ENCODE results near the gene KIAA1217.

Gene KIAA1217

GRCh38 chr10:24427678-24428409 lies 218.9 kb downstream of the KIAA1217 start:
- H3K36me3 ChIP-seq (ENCODE audit: insufficient read depth, low read length): no peaks in the 10 kb centered on the region
- no peak overlapping the region for H3K27ac ChIP-seq (ENCODE audit: low read length)
- H3K79me2 ChIP-seq (ENCODE audit: insufficient read depth, low read length): no peaks in the 10 kb centered on the region
- no peak overlapping the region for H3K9ac ChIP-seq (ENCODE audit: low read depth, low read length)
- H3K27me3 ChIP-seq (ENCODE audit: insufficient read depth, low read length, poor library complexity): no peaks in the 10 kb centered on the region
- ATAC-seq (ENCODE audit: insufficient read depth, low read depth): no peak
- no peak for DNase-seq
- H3K4me2 ChIP-seq (ENCODE audit: insufficient read depth, low read length): no peak overlapping the region
- TF ChIP-seq CTCF (IDR thresholded peaks at IDR 0.05; ENCODE audit: borderline replicate concordance, extremely low read depth, low read length, poor library complexity, severe bottlenecking) (no peak), EZH2 (IDR thresholded peaks at IDR 0.05; ENCODE audit: borderline replicate concordance, low read depth, low read length, severe bottlenecking) (no peak)
- H3K4me3 ChIP-seq (ENCODE audit: low read depth in 1 of 2, low read length in 2 of 2): no peak overlapping the region
- no peaks in the 10 kb centered on the region for H4K20me1 ChIP-seq (ENCODE audit: insufficient read depth, low read length)
- H3K4me1 ChIP-seq (ENCODE audit: insufficient read depth, low read length): no peaks in the 10 kb centered on the region
- H2AFZ ChIP-seq (ENCODE audit: low read depth, low read length): no peak overlapping the region
- H3K9me3 ChIP-seq (ENCODE audit: insufficient read depth, low read length, severe bottlenecking): no peaks in the 10 kb centered on the region

- H4K20me1 ChIP-seq (ENCODE audit: insufficient read depth, low read length): no peaks in the 10 kb centered on the region
- no peak overlapping the region for H3K9ac ChIP-seq (ENCODE audit: low read depth, low read length)
- H3K4me2 ChIP-seq (ENCODE audit: insufficient read depth, low read length): no peak overlapping the region
- no peak overlapping the region for H3K4me3 ChIP-seq (ENCODE audit: low read depth in 1 of 2, low read length in 2 of 2)
- H3K79me2 ChIP-seq (ENCODE audit: insufficient read depth, low read length): no peaks in the 10 kb centered on the region
- H3K9me3 ChIP-seq (ENCODE audit: insufficient read depth, low read length, severe bottlenecking): no peaks in the 10 kb centered on the region
- ATAC-seq (ENCODE audit: insufficient read depth, low read depth) (no peak), DNase-seq (no peak)
- H3K27me3 ChIP-seq (ENCODE audit: insufficient read depth, low read length, poor library complexity): no peaks in the 10 kb centered on the region
- no peak for TF ChIP-seq CTCF (IDR thresholded peaks at IDR 0.05; ENCODE audit: borderline replicate concordance, extremely low read depth, low read length, poor library complexity, severe bottlenecking)
- no peak overlapping the region for H3K27ac ChIP-seq (ENCODE audit: low read length)
- no peak overlapping the region for H2AFZ ChIP-seq (ENCODE audit: low read depth, low read length)
- no peaks in the 10 kb centered on the region for H3K36me3 ChIP-seq (ENCODE audit: insufficient read depth, low read length)
- H3K4me1 ChIP-seq (ENCODE audit: insufficient read depth, low read length): no peaks in the 10 kb centered on the region
Observed at GRCh38 chr10:24428410-24428782, 219.5 kb downstream of the KIAA1217 start.

GRCh38 chr10:24430591-24430990 lies 221.7 kb downstream of the KIAA1217 start:
- DNase-seq: no peak
- TF ChIP-seq EZH2 (IDR thresholded peaks at IDR 0.05; ENCODE audit: borderline replicate concordance, low read depth, low read length, severe bottlenecking) (no peak), CTCF (IDR thresholded peaks at IDR 0.05; ENCODE audit: borderline replicate concordance, extremely low read depth, low read length, poor library complexity, severe bottlenecking) (no peak)
- Histone ChIP-seq H3K9me3 (ENCODE audit: insufficient read depth, low read length, severe bottlenecking) (no peaks in the 10 kb centered on the region), H3K36me3 (ENCODE audit: insufficient read depth, low read length) (no peaks in the 10 kb centered on the region), H3K9ac (ENCODE audit: low read depth, low read length) (no peak overlapping the region), H3K4me2 (ENCODE audit: insufficient read depth, low read length) (no peak overlapping the region), H4K20me1 (ENCODE audit: insufficient read depth, low read length) (no peaks in the 10 kb centered on the region), H2AFZ (ENCODE audit: low read depth, low read length) (no peak overlapping the region), H3K4me1 (ENCODE audit: insufficient read depth, low read length) (no peaks in the 10 kb centered on the region), H3K27ac (ENCODE audit: low read length) (no peak overlapping the region), H3K27me3 (ENCODE audit: insufficient read depth, low read length, poor library complexity) (no peaks in the 10 kb centered on the region), H3K79me2 (ENCODE audit: insufficient read depth, low read length) (no peaks in the 10 kb centered on the region), H3K4me3 (ENCODE audit: low read depth in 1 of 2, low read length in 2 of 2) (no peak overlapping the region)
- ATAC-seq (ENCODE audit: insufficient read depth, low read depth): no peak
